HFF-Myc (cell line): ENCODE results near the gene EPB41L2.

Source experiments
- DNase-seq: peaks from one replicate; pipeline ENCODE4 v3.0.0-alpha.2; 2011; ENCODE audit warnings: low read depth; ENCODE audit errors: extremely low read depth
- H3K4me3 ChIP-seq: replicated peaks from 2 replicates; pipeline ENCODE4 v1.5.1; 2011; ENCODE audit warnings: low read depth, mild to moderate bottlenecking, control low read depth, low read length
- TF ChIP-seq, protein P1 (sequence below): IDR thresholded peaks from 2 replicates; pipeline ENCODE4 v1.5.1; 2012; ENCODE audit warnings: mild to moderate bottlenecking, low read depth, low read length, control low read depth; ENCODE audit errors: missing control alignments

The EPB41L2 gene

DNA sequence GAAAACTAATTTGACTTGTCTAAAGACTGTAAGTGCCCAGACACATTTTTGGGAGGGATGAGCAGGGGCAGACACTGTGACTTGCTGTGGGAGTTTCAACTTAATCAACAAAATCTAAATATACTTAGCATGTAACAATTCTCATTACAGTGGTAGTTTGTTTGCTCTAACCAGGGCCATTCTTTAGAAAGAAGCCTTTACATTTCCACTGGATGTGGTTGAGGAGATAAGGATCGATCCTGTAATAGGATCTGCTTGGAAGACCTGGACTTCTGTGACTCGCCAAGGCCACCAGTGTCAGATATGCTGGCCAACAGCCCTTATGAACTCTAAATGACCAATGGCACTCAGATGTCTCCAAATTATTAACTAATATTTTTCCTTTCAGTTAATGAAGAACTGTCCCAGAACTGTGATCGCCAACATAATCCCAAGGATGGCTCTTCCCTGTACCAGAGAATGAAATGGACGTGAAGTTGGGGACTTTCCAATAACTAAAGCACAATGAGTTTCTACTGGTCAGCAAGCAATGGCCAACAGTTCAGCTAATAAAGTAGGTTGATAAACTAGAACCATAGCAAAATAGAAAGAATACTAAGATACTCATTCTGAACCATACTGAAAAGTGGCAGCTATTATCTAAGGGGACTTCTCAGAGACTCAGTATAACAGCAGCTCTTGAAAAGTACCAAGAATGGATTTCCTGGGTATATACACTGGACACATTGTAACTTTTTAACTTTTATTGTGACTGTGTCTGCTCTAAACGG is 228.4 kb downstream of the EPB41L2 start:
- TF ChIP-seq, protein P1, sequence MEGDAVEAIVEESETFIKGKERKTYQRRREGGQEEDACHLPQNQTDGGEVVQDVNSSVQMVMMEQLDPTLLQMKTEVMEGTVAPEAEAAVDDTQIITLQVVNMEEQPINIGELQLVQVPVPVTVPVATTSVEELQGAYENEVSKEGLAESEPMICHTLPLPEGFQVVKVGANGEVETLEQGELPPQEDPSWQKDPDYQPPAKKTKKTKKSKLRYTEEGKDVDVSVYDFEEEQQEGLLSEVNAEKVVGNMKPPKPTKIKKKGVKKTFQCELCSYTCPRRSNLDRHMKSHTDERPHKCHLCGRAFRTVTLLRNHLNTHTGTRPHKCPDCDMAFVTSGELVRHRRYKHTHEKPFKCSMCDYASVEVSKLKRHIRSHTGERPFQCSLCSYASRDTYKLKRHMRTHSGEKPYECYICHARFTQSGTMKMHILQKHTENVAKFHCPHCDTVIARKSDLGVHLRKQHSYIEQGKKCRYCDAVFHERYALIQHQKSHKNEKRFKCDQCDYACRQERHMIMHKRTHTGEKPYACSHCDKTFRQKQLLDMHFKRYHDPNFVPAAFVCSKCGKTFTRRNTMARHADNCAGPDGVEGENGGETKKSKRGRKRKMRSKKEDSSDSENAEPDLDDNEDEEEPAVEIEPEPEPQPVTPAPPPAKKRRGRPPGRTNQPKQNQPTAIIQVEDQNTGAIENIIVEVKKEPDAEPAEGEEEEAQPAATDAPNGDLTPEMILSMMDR: no peak
- DNase-seq: no peak
- no peak overlapping the region for H3K4me3 ChIP-seq

DNA sequence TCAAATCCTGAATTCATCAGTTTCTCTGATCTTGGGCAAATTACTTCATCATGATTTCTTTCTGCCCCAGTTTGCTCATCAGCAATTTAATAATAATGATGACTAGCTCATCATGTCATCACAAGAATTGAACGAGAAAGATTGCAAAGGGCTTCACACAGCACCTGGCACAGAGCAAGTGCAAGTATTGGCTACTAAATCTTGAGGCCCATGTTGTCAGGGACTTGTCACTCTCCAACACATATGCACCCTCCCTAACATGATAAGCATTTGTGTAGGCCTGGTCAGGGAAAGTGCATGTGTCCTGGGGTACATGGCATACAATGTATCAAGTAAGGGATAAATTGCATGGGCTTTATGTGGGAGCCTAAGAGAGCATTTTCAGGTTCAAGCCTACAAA is 229.5 kb downstream of the EPB41L2 start:
- H3K4me3 ChIP-seq: no peak overlapping the region
- TF ChIP-seq, protein P1: no peak
- no peak for DNase-seq

DNA sequence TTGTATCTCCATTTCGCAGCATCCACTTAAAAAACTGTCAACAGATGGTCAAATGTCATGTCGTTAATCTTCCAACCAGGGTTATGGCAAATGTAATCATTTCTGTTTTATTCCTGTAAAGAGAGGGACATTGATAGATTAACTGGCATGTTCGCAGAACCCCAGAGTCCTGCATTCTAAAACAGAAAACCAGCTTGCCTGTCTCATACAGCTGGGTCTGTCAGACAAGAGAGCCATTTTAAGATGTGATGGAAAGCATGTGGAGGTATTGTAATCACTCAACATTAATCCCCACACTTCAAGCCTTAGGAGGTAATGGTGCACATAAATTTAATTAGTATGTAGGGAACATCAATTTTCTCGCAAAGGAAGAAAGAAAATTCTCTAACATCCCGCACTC is 231.4 kb downstream of the EPB41L2 start:
- no peak overlapping the region for H3K4me3 ChIP-seq
- DNase-seq: no peak
- TF ChIP-seq, protein P1: no peak

DNA sequence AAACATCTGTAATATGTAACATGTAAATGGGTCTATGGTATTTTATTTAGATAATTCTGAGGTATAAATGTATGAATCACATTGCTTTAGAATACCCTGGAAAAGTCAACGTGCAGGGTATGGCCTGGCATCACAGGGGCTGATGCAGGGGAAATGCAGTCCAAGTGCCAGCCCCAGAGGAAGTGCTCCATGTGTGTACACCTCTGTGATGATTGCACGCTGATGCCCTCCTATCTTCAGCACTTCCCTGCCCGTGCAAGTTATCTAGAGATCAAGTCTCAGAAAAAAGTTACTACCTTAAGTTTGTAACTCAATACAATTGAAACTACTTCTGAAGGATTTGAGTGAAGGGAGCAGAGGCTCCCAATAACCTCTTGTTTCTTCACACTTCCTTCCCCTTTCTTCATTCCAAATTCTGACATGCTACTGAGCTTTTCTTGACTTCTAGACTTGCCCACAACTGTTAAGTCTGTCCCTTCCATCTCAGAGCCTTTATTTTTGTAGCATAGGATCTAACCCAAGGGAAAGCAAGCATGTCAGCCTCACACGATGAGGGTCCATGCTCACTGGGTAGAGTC is 233.6 kb downstream of the EPB41L2 start:
- TF ChIP-seq, protein P1: no peak
- DNase-seq: no peak

DNA sequence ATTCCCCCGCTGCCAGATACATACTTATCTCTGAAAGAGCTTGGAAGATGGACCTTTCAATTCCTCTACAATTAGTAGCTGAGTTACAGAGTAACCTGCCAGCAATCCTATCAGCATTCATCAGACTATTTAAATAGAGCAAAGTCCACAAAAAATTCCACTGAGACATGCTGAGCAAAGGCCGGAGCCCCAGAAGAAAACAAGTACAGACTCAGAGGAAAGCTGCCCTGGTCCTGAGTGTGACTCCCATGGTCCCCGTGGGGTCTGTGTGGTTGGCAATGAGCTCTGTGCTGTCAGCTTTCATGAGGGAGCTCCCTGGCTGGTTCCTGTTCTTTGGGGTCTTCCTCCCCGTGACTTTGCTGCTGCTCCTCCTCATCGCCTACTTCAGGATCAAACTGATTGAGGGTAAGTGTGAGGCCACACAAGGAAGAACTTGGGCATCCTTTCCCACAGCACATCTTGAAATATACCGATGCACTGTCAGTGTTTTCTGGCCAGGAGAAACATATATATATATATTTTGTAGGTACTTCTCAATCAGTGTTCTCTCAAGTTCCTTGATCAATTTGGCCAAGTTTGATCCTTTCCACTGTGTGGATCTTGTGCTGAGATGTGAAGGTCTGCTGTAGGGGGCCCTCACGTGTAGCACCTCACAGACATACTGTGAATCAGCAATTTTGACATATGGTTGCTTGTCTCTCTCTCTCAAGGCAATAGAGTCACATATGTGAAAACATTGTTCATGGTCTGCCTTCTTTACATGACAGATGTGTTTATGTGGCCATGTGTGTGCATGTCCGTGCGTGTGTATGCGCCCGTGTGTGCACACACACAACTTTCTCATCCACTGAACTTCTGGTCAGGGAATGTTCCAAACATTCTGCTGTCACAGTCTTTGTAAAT is 235.5 kb downstream of the EPB41L2 start, which contains the start of gene SMLR1:
Gene SMLR1 (plus strand): TSS at position 160 of the 903 bp plus-strand sequence. CDS start 8 bp downstream, at position 168.
- no peak within 1 kb of the TSS for H3K4me3 ChIP-seq
- TF ChIP-seq, protein P1: no peak
- no peak for DNase-seq

More for the DNA sequence above, 233.6 kb downstream of the EPB41L2 start:
- H3K4me3 ChIP-seq: no peak overlapping the region

DNA sequence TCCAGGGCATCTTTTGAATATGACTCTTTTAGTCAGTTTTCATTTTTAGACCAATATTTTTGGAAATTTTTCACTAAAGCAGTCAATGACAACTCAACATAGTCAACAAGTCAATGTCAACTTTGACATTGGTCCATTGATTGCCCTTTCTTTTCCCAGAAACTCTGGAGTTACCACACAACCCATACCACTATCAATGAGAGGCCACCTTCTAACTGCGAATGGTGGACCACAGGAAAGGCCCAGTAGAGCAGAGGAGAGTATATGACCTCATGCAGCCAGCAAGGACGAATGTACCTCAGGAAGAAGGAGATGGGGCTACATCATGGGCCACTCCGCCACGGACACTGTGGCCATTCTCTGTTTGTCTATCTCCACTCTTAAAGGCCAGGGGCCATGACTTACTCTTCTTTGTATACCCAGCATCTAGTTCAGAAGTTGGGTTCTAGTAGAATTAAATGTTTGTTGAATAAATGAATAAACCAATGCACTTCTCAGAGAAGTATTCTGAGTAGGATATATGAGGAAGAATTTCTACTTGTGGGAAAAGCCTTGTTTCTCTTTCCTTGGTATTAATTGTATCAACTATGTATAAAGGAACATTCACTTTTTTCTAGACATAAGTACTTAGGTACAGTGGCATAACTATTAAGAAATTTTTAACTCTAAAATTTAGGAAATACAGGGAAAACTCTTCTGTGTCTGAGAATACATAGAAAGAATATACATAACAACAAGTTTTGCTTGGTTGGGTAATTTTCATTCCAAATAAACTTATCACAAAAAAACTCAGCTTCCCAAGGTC is 236.4 kb downstream of the EPB41L2 start:
- no peak overlapping the region for H3K4me3 ChIP-seq
- no peak for DNase-seq
- TF ChIP-seq, protein P1: no peak
